HEK293 (cell line): Measurements from ENCODE around the gene LMAN2L.

Source experiments
- MZF1 ChIP-seq: fragments of 450-650 bp; formaldehyde crosslinking; IDR thresholded peaks from 2 replicates; pipeline ENCODE4 v1.5.1; 2017; ENCODE audit warnings: missing biosample characterization, missing genetic modification characterization, borderline replicate concordance
- ZNF354C ChIP-seq: fragments of 450-650 bp; formaldehyde crosslinking; IDR thresholded peaks from 2 replicates; pipeline ENCODE4 v1.5.1; 2016; ENCODE audit warnings: missing biosample characterization, missing genetic modification characterization, low read depth, borderline replicate concordance
- ZNF501 ChIP-seq: fragments of 450-650 bp; formaldehyde crosslinking; IDR thresholded peaks from 2 replicates; pipeline ENCODE4 v1.5.1; 2016; ENCODE audit warnings: missing biosample characterization, missing genetic modification characterization
- TF ChIP-seq, protein P1 (sequence below): fragments of 450-650 bp; formaldehyde crosslinking; IDR thresholded peaks from 2 replicates; pipeline ENCODE4 v1.5.1; 2016; ENCODE audit warnings: missing biosample characterization, missing genetic modification characterization
- TF ChIP-seq, protein P2 (sequence below): fragments of 450-650 bp; formaldehyde crosslinking; IDR thresholded peaks from 2 replicates; pipeline ENCODE4 v1.5.1; 2016; ENCODE audit warnings: missing biosample characterization, missing genetic modification characterization
- TF ChIP-seq, protein P3 (sequence below): fragments of 450-650 bp; formaldehyde crosslinking; IDR thresholded peaks from 2 replicates; pipeline ENCODE4 v1.5.1; 2016; ENCODE audit warnings: missing biosample characterization, missing genetic modification characterization

DNA sequence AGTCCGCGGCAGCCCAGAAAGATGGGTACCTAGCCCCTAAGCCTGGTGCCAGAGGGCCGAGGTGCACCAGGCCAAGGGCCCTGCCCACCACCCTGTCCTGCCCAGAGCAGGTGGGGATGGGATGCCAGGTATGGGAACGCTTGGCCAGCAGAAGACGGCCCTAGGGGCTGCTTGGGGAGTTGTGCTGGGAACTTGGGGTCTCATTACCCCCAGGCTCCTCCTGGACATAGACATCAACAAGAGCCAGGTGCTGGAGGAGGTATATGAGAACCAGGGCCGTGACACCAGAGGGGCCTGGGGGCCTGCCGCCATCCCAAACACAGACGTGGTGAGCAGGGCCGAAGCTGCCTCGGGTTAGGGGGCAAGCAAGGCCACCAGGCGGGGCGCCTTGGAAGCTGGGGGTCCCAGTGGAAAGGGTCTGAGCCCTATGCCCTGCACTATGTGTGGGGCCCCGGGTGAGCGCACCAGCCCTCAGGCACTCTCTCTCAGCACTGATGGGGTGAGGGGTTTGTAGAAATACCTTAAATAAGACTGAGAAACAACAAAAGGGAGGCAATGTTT lies 50.4 kb downstream of the LMAN2L start:
- TF ChIP-seq, protein P1, sequence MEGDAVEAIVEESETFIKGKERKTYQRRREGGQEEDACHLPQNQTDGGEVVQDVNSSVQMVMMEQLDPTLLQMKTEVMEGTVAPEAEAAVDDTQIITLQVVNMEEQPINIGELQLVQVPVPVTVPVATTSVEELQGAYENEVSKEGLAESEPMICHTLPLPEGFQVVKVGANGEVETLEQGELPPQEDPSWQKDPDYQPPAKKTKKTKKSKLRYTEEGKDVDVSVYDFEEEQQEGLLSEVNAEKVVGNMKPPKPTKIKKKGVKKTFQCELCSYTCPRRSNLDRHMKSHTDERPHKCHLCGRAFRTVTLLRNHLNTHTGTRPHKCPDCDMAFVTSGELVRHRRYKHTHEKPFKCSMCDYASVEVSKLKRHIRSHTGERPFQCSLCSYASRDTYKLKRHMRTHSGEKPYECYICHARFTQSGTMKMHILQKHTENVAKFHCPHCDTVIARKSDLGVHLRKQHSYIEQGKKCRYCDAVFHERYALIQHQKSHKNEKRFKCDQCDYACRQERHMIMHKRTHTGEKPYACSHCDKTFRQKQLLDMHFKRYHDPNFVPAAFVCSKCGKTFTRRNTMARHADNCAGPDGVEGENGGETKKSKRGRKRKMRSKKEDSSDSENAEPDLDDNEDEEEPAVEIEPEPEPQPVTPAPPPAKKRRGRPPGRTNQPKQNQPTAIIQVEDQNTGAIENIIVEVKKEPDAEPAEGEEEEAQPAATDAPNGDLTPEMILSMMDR: no peak
- TF ChIP-seq ZNF354C (tag by site-specific recombination) (no peak), ZNF501 (tag by site-specific recombination) (no peak), MZF1 (tag by site-specific recombination) (no peak)
- TF ChIP-seq, protein P2, sequence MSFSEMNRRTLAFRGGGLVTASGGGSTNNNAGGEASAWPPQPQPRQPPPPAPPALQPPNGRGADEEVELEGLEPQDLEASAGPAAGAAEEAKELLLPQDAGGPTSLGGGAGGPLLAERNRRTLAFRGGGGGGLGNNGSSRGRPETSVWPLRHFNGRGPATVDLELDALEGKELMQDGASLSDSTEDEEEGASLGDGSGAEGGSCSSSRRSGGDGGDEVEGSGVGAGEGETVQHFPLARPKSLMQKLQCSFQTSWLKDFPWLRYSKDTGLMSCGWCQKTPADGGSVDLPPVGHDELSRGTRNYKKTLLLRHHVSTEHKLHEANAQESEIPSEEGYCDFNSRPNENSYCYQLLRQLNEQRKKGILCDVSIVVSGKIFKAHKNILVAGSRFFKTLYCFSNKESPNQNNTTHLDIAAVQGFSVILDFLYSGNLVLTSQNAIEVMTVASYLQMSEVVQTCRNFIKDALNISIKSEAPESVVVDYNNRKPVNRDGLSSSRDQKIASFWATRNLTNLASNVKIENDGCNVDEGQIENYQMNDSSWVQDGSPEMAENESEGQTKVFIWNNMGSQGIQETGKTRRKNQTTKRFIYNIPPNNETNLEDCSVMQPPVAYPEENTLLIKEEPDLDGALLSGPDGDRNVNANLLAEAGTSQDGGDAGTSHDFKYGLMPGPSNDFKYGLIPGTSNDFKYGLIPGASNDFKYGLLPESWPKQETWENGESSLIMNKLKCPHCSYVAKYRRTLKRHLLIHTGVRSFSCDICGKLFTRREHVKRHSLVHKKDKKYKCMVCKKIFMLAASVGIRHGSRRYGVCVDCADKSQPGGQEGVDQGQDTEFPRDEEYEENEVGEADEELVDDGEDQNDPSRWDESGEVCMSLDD: no peak
- TF ChIP-seq, protein P3, sequence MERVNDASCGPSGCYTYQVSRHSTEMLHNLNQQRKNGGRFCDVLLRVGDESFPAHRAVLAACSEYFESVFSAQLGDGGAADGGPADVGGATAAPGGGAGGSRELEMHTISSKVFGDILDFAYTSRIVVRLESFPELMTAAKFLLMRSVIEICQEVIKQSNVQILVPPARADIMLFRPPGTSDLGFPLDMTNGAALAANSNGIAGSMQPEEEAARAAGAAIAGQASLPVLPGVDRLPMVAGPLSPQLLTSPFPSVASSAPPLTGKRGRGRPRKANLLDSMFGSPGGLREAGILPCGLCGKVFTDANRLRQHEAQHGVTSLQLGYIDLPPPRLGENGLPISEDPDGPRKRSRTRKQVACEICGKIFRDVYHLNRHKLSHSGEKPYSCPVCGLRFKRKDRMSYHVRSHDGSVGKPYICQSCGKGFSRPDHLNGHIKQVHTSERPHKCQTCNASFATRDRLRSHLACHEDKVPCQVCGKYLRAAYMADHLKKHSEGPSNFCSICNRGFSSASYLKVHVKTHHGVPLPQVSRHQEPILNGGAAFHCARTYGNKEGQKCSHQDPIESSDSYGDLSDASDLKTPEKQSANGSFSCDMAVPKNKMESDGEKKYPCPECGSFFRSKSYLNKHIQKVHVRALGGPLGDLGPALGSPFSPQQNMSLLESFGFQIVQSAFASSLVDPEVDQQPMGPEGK (tag by site-specific recombination): no peak
